ENCODE results near the gene SPINK8. TPM values are rescaled to one million over a fixed set of nuclear protein-coding genes. Genes with fewer than 3 reads are reported as not detected.

Gene SPINK8
- total RNA-seq, 1 donor from 2014 or later: not detected

DNA sequence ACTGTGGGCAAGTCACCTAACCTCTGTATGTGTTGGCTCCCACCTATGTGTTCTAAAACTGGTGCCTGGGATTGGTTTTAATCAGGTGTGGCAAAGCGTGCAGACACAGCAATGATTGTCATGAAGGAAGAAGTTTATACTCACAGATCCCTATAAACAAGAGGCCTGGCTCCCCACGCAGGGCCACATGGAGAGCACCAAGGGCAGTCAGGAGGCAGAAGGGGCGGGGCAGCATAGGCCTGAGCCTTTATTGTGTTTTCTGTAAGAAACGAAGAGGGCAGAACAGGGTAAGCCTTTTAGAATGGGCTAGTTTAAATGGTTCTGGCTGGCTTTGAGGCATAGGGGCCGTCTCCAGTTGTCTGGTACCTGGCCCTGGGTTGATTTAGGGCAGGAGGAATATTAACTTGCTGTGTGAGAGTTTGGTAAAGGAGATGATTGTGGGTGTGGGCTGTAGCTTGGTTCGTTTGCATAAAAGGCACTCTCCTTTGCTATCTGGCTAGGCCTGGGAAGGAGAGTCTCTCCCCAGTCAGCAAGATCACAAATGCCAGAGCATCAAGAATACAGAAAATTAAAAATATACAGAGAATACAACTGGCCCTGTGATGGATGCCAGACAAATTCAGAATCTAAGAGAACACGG is 36.4 kb upstream of the SPINK8 start:
- no peak overlapping the region for H3K4me3 ChIP-seq
- no peaks in the 10 kb centered on the region for H3K36me3 ChIP-seq
- no peak for DNase-seq (ENCODE audit: low spot score in 2 of 2)
- TF ChIP-seq, protein P1, sequence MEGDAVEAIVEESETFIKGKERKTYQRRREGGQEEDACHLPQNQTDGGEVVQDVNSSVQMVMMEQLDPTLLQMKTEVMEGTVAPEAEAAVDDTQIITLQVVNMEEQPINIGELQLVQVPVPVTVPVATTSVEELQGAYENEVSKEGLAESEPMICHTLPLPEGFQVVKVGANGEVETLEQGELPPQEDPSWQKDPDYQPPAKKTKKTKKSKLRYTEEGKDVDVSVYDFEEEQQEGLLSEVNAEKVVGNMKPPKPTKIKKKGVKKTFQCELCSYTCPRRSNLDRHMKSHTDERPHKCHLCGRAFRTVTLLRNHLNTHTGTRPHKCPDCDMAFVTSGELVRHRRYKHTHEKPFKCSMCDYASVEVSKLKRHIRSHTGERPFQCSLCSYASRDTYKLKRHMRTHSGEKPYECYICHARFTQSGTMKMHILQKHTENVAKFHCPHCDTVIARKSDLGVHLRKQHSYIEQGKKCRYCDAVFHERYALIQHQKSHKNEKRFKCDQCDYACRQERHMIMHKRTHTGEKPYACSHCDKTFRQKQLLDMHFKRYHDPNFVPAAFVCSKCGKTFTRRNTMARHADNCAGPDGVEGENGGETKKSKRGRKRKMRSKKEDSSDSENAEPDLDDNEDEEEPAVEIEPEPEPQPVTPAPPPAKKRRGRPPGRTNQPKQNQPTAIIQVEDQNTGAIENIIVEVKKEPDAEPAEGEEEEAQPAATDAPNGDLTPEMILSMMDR (IDR thresholded peaks at IDR 0.05): no peak
- no peaks in the 10 kb centered on the region for H3K9me3 ChIP-seq
- intact Hi-C loops (cut with DNase I): no loop called here
- H3K27ac ChIP-seq: no peak overlapping the region
- H3K4me1 ChIP-seq: no peaks in the 10 kb centered on the region
- no peaks in the 10 kb centered on the region for H3K27me3 ChIP-seq

DNA sequence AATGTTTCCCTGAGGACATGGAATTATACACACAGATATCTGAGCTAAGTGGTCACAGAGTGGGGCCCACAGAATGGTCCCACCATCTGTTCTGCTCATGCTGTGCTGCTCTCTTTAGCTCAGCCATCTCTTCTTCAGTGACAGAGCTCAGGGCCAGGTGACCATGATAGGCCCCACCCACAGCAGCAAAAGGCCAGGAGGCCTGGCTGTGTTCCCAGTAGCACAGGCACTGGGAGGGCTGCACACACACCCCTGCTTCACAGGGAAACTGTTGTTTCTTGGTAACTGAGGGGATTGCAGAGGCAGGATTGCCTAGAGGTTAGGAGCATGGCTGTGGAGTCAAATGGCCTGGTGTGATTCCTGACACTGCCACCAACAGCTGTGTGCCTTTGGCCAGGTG is 33.7 kb upstream of the SPINK8 start:
- TF ChIP-seq, protein P1 (IDR thresholded peaks at IDR 0.05): no peak
- Histone ChIP-seq H3K27ac (no peak overlapping the region), H3K36me3 (no peaks in the 10 kb centered on the region), H3K27me3 (no peaks in the 10 kb centered on the region), H3K4me1 (no peaks in the 10 kb centered on the region), H3K9me3 (peaks cover 0 to 2% of the 10 kb centered on the region in 2 donors), H3K4me3 (no peak overlapping the region)
- DNase-seq (ENCODE audit: low spot score in 2 of 2): no peak
- intact Hi-C loops (cut with DNase I): no loop called here

DNA sequence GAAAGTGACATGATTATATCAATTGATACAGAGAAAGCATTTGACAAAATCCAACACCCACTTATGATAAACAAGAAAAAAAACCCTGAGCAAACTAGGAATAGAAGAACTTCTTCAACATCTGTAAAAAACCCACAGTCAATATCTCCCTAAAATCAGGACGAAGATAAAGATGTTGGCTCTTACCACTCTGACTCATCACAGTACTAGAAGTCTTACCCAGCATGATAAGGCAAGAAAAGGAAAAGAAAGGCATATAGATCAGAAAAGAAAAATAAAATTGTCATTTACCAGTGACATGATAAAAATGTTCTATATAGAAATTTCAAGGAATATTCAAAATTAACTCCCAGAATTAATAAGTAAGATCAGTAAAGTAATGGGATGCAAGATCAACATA is 31.4 kb upstream of the SPINK8 start:
- Histone ChIP-seq H3K27me3 (no peaks in the 10 kb centered on the region), H3K4me3 (no peak overlapping the region), H3K4me1 (no peaks in the 10 kb centered on the region), H3K9me3 (peaks cover 0 to 10% of the 10 kb centered on the region in 2 donors), H3K27ac (no peak overlapping the region), H3K36me3 (no peaks in the 10 kb centered on the region)
- TF ChIP-seq, protein P1 (IDR thresholded peaks at IDR 0.05): no peak
- intact Hi-C loops (cut with DNase I): no loop called here
- no peak for DNase-seq (ENCODE audit: low spot score in 2 of 2)

DNA sequence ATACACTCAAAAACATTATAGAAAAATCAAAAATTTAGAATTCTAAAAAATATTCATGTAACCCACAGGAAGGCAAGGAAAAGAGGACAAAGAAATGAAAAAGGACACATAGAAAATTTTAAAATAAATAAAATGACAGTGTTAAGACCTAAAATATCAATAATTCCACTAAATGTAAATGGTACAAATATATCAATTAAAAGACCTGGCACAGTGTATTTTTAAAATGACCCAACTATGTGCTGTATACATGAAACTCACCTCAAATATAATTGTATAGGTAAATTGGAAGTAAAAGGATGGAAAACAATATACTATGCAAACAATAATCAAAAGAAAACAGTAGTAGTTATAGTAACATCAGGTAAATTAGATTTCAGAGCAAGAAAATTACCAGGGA is 28.5 kb upstream of the SPINK8 start:
- Histone ChIP-seq H3K4me3 (no peak overlapping the region), H3K27ac (no peak overlapping the region), H3K4me1 (no peaks in the 10 kb centered on the region), H3K9me3 (peaks cover 0 to 10% of the 10 kb centered on the region in 2 donors), H3K36me3 (no peaks in the 10 kb centered on the region), H3K27me3 (no peaks in the 10 kb centered on the region)
- intact Hi-C loops (cut with DNase I): no loop called here
- DNase-seq (ENCODE audit: low spot score in 2 of 2): no peak
- TF ChIP-seq, protein P1 (IDR thresholded peaks at IDR 0.05): no peak

DNA sequence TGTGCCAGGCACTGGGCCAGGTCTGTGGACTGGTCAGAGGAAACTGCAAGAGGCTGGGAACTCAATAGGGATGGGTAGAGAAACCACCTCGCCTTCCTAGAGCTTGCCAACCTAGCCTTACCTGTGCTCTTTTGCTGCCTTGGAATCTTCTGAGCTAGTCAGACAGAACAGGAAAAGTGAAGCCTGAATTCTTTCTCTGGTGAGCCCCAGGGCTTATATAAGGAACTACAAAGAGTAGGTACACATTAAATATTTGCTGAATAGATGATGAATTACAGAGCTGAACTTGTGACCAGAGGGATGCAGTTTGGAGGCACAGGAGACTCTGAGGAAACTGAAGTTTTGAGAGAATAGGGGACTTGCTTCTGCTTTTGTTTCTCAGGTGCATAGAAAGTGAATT is 23.0 kb upstream of the SPINK8 start:
- intact Hi-C loops (cut with DNase I): no loop called here
- no peak for DNase-seq (ENCODE audit: low spot score in 2 of 2)
- Histone ChIP-seq H3K27me3 (no peaks in the 10 kb centered on the region), H3K4me1 (no peaks in the 10 kb centered on the region), H3K4me3 (no peak overlapping the region), H3K9me3 (peaks cover 0 to under 1% of the 10 kb centered on the region in 2 donors), H3K27ac (no peak overlapping the region), H3K36me3 (no peaks in the 10 kb centered on the region)
- TF ChIP-seq, protein P1 (IDR thresholded peaks at IDR 0.05): no peak

DNA sequence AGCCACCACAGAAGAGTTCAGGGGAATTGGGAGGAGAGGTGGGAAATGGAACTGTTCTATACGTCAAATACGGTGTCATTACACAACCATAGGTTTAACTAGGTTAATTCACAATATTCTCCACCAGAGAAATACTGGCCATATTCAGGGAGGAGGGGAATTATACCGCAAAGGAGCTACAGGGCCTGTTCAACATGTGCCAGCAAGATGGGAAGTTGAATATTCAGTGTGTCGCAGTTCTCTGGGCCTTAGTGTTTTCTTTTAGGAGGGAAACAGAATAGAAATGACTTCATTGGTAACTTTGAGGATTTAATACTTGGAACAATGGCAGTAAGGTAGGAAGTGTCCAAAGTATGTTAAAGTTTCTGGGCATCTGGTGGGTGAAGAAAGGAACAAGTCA is 20.5 kb upstream of the SPINK8 start:
- H3K27me3 ChIP-seq: no peaks in the 10 kb centered on the region
- no peaks in the 10 kb centered on the region for H3K36me3 ChIP-seq
- no peak for DNase-seq (ENCODE audit: low spot score in 2 of 2)
- H3K4me3 ChIP-seq: no peak overlapping the region
- TF ChIP-seq, protein P1 (IDR thresholded peaks at IDR 0.05): no peak
- no peaks in the 10 kb centered on the region for H3K4me1 ChIP-seq
- H3K9me3 ChIP-seq: no peaks in the 10 kb centered on the region
- intact Hi-C loops (cut with DNase I): no loop called here
- no peak overlapping the region for H3K27ac ChIP-seq
